ENCODE measurements around the gene CHD6.

GRCh38 chr20:41358230-41358629 lies 259.9 kb downstream of the CHD6 start:
- TF ChIP-seq CSDC2 (CRISPR knock-in tag; IDR thresholded peaks at IDR 0.05) (no peak), CREB5 (CRISPR knock-in tag; IDR thresholded peaks at IDR 0.05; ENCODE audit: low read depth) (no peak), ZFP3 (CRISPR knock-in tag; IDR thresholded peaks at IDR 0.05) (no peak), PPARA (CRISPR knock-in tag; IDR thresholded peaks at IDR 0.05; ENCODE audit: borderline replicate concordance) (no peak), TCF4 (CRISPR knock-in tag; IDR thresholded peaks at IDR 0.05; ENCODE audit: borderline replicate concordance) (no peak), ARNTL (CRISPR knock-in tag; IDR thresholded peaks at IDR 0.05; ENCODE audit: borderline replicate concordance, low read depth) (no peak), ZFP30 (CRISPR knock-in tag; IDR thresholded peaks at IDR 0.05) (no peak), POU6F1 (CRISPR knock-in tag; IDR thresholded peaks at IDR 0.05; ENCODE audit: borderline replicate concordance, low read depth) (no peak), ZNF8 (CRISPR knock-in tag; IDR thresholded peaks at IDR 0.05) (no peak), CSRNP3 (CRISPR knock-in tag; IDR thresholded peaks at IDR 0.05) (no peak), RARB (CRISPR knock-in tag; IDR thresholded peaks at IDR 0.05) (no peak), OSR1 (CRISPR knock-in tag; IDR thresholded peaks at IDR 0.05) (no peak), ESRRG (CRISPR knock-in tag; IDR thresholded peaks at IDR 0.05) (no peak)
